ENCODE data around the gene AK5.

GRCh38 chr1:77288275-77288674 is 6.5 kb downstream of the AK5 start:
- no peak for TF ChIP-seq SIN3A (IDR thresholded peaks at IDR 0.05; ENCODE audit: borderline replicate concordance, insufficient read depth, low read depth, low read length)
- no peak for TF ChIP-seq CTCF (IDR thresholded peaks at IDR 0.05)
- TF ChIP-seq POLR2AphosphoS5 (IDR thresholded peaks at IDR 0.05; ENCODE audit: low read depth, low read length): no peak
- TF ChIP-seq, protein P1, sequence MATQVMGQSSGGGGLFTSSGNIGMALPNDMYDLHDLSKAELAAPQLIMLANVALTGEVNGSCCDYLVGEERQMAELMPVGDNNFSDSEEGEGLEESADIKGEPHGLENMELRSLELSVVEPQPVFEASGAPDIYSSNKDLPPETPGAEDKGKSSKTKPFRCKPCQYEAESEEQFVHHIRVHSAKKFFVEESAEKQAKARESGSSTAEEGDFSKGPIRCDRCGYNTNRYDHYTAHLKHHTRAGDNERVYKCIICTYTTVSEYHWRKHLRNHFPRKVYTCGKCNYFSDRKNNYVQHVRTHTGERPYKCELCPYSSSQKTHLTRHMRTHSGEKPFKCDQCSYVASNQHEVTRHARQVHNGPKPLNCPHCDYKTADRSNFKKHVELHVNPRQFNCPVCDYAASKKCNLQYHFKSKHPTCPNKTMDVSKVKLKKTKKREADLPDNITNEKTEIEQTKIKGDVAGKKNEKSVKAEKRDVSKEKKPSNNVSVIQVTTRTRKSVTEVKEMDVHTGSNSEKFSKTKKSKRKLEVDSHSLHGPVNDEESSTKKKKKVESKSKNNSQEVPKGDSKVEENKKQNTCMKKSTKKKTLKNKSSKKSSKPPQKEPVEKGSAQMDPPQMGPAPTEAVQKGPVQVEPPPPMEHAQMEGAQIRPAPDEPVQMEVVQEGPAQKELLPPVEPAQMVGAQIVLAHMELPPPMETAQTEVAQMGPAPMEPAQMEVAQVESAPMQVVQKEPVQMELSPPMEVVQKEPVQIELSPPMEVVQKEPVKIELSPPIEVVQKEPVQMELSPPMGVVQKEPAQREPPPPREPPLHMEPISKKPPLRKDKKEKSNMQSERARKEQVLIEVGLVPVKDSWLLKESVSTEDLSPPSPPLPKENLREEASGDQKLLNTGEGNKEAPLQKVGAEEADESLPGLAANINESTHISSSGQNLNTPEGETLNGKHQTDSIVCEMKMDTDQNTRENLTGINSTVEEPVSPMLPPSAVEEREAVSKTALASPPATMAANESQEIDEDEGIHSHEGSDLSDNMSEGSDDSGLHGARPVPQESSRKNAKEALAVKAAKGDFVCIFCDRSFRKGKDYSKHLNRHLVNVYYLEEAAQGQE (IDR thresholded peaks at IDR 0.05; ENCODE audit: insufficient read depth in 1 of 2, low read depth in 2 of 2, low read length in 1 of 2): no peak
